ENCODE results near the gene CDS2.

The CDS2 gene

DNA sequence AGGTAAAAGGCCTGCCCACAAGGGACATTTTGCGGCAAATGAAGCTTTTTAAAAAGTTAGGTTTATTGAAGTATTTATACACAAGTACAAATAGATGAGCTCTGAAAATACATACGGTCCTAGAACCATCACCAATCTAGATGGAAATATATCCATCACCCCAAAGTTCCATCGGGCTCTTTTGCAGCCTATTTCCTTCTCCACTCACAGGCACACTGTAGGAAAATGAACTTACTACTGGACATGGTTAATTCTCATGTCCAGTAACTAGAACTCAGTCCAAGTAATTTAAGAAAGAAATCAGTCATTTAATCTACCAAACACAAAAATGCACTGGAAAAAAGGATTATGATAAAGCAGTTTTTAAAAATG is 13.2 kb upstream of the CDS2 start:
- H3K4me3 ChIP-seq (ENCODE audit: low read length), result no peak overlapping the region
- H3K4ac ChIP-seq (ENCODE audit: low read depth, low read length), result no peak overlapping the region
- no peak for DNase-seq
- peak overlapping the region; percentile 91 for H4K8ac ChIP-seq (ENCODE audit: low read depth, low read length)
- no peak overlapping the region for H2AK5ac ChIP-seq (ENCODE audit: low read length)
- H3K4me2 ChIP-seq (ENCODE audit: low read length), result peak overlapping the region; percentile 35
- WGBS (ENCODE audit: extremely low coverage, insufficient coverage, low lambda C conversion rate), result no CpG with 5 or more reads among the region's 3 CpGs
- no peak overlapping the region for H3K27ac ChIP-seq (ENCODE audit: low read depth, low read length)
- H3K4me1 ChIP-seq (ENCODE audit: control insufficient read depth, low read depth, low read length), result no peaks in the 10 kb centered on the region
- H4K5ac ChIP-seq (ENCODE audit: low read length), result no peak overlapping the region
- no peak overlapping the region for H3K18ac ChIP-seq (ENCODE audit: low read length)
- no peaks in the 10 kb centered on the region for H3K27me3 ChIP-seq (ENCODE audit: insufficient read depth, low read length, poor library complexity)
- no peak overlapping the region for H2BK120ac ChIP-seq (ENCODE audit: low read depth, low read length)
- H2BK15ac ChIP-seq (replicated peaks; ENCODE audit: low read depth), result no peak overlapping the region
- H3K23ac ChIP-seq (ENCODE audit: low read length), result no peak overlapping the region
- peaks cover 11% of the 10 kb centered on the region for H3K36me3 ChIP-seq (ENCODE audit: control insufficient read depth, insufficient read depth, low read length)
- H3K56ac ChIP-seq (ENCODE audit: low read length), result peak overlapping the region; percentile 92
- H2BK5ac ChIP-seq (ENCODE audit: low read length), result no peak overlapping the region
- peaks cover 6% of the 10 kb centered on the region for H3K79me1 ChIP-seq (ENCODE audit: low read length)
- peaks cover 33% of the 10 kb centered on the region for H3K79me2 ChIP-seq (ENCODE audit: control insufficient read depth, insufficient read depth, low read length)
- H3K9ac ChIP-seq (ENCODE audit: low read length), result peak overlapping the region; percentile 85

DNA sequence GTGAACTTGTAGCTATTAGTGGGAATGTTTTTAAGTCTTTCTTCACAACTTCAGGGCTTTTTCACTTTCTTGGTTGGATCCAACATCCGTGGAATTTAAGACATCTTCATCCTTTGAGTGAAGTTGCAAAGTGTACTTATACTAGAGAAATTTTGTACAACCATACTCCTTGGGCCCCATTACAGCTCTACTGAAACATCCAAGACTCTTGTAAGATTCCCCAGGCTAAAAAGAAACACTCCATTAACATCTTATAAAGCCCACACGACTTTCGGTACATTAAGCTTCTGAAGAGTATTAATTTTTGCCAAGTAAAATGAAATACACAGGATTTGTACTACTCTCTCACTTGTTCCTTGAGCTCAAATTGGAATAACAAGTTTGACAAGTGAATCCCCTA is 12.4 kb upstream of the CDS2 start:
- no peak overlapping the region for H2BK5ac ChIP-seq (ENCODE audit: low read length)
- no CpG with 5 or more reads among the region's 3 CpGs for WGBS (ENCODE audit: extremely low coverage, insufficient coverage, low lambda C conversion rate)
- no peak overlapping the region for H3K23ac ChIP-seq (ENCODE audit: low read length)
- H3K27me3 ChIP-seq (ENCODE audit: insufficient read depth, low read length, poor library complexity), result no peaks in the 10 kb centered on the region
- H3K27ac ChIP-seq (ENCODE audit: low read depth, low read length), result no peak overlapping the region
- DNase-seq, result no peak
- no peak overlapping the region for H3K56ac ChIP-seq (ENCODE audit: low read length)
- H2BK120ac ChIP-seq (ENCODE audit: low read depth, low read length), result no peak overlapping the region
- H3K4ac ChIP-seq (ENCODE audit: low read depth, low read length), result no peak overlapping the region
- H3K4me1 ChIP-seq (ENCODE audit: control insufficient read depth, low read depth, low read length), result no peaks in the 10 kb centered on the region
- peaks cover 6% of the 10 kb centered on the region for H3K79me1 ChIP-seq (ENCODE audit: low read length)
- H4K8ac ChIP-seq (ENCODE audit: low read depth, low read length), result no peak overlapping the region
- H3K18ac ChIP-seq (ENCODE audit: low read length), result no peak overlapping the region
- peaks cover 41% of the 10 kb centered on the region for H3K79me2 ChIP-seq (ENCODE audit: control insufficient read depth, insufficient read depth, low read length)
- H3K36me3 ChIP-seq (ENCODE audit: control insufficient read depth, insufficient read depth, low read length), result peaks cover 11% of the 10 kb centered on the region
- no peak overlapping the region for H2BK15ac ChIP-seq (replicated peaks; ENCODE audit: low read depth)
- no peak overlapping the region for H4K5ac ChIP-seq (ENCODE audit: low read length)
- no peak overlapping the region for H2AK5ac ChIP-seq (ENCODE audit: low read length)
- H3K4me2 ChIP-seq (ENCODE audit: low read length), result no peak overlapping the region
- H3K4me3 ChIP-seq (ENCODE audit: low read length), result no peak overlapping the region
- no peak overlapping the region for H3K9ac ChIP-seq (ENCODE audit: low read length)

DNA sequence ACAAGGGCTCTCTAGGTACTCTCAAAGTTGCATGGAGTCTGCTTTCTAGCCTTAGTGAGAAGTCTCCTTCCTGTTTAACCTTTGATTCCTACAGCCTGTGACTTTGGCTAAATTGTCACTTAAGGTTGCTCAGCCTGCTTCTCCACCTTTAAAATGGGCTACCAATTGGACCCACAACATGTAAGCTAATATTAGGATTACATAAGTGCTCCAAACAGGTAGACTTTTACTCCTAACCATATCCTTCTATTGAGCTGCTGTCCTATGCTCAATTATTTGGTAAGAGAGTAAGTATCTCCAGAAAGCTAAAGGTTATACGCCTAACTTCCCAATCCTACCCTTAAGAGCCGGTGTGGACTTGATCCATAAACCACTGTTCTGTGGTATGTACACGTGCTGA is 9.9 kb upstream of the CDS2 start:
- Histone ChIP-seq H3K9ac (ENCODE audit: low read length) (peak overlapping the region; percentile 43), H3K4me1 (ENCODE audit: control insufficient read depth, low read depth, low read length) (no peaks in the 10 kb centered on the region), H3K79me2 (ENCODE audit: control insufficient read depth, insufficient read depth, low read length) (peaks cover 42% of the 10 kb centered on the region), H2BK5ac (ENCODE audit: low read length) (no peak overlapping the region), H3K4ac (ENCODE audit: low read depth, low read length) (no peak overlapping the region), H3K18ac (ENCODE audit: low read length) (no peak overlapping the region), H3K79me1 (ENCODE audit: low read length) (peaks cover 6% of the 10 kb centered on the region), H3K27me3 (ENCODE audit: insufficient read depth, low read length, poor library complexity) (no peaks in the 10 kb centered on the region), H2AK5ac (ENCODE audit: low read length) (no peak overlapping the region), H3K4me2 (ENCODE audit: low read length) (no peak overlapping the region), H4K8ac (ENCODE audit: low read depth, low read length) (no peak overlapping the region), H3K56ac (ENCODE audit: low read length) (no peak overlapping the region), H3K36me3 (ENCODE audit: control insufficient read depth, insufficient read depth, low read length) (peaks cover 11% of the 10 kb centered on the region), H2BK15ac (replicated peaks; ENCODE audit: low read depth) (no peak overlapping the region), H3K23ac (ENCODE audit: low read length) (no peak overlapping the region), H2BK120ac (ENCODE audit: low read depth, low read length) (no peak overlapping the region), H3K4me3 (ENCODE audit: low read length) (no peak overlapping the region), H4K5ac (ENCODE audit: low read length) (no peak overlapping the region), H3K27ac (ENCODE audit: low read depth, low read length) (no peak overlapping the region)
- no peak for DNase-seq
- WGBS (ENCODE audit: extremely low coverage, insufficient coverage, low lambda C conversion rate), result no CpG with 5 or more reads among the region's 3 CpGs

DNA sequence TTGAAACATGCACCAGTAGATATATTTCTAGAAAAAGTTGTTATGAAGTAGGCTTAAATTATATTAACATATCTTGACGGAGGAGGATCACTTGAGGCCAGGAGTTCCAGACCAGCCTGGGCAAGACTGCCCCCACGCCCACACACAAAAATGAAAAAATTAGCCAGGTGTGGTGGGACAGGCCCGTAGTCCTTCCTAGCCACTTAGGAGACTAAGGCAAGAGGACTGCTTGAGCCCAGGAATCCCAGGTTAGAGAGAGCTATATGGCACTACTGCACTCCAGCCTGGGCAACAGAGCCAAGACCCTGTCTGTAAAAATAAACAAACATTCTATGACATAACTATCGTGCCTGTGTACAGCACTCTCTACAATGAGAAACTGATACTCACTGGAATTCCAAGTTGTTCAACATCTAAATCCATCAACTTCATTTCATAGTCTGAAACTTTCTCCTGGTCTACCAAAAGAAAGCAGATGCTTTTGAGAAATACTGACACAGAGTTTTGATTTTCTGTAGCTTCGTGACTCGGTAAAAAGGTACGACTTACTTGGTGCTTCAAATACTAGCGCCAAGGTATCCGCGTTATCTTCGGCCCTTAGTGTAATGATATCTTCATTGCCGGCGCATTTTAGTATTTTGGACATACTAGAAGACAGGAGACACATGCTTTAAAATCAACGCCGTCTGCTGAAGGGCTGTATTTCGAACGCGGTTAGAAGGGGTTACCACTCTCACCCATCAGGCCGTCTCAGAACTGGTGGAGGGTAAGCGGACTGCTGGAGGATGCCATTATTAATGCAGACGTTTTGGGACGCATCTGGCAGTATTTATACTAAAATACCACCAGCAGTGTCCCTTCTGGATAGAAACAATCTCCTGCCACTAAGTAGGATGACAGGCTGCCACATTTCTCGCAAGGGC is 8.3 kb upstream of the CDS2 start:
- Histone ChIP-seq H3K23ac (ENCODE audit: low read length) (peak overlapping the region; percentile 72), H3K4me2 (ENCODE audit: low read length) (peak overlapping the region; percentile 6), H3K79me1 (ENCODE audit: low read length) (peaks cover 3% of the 10 kb centered on the region), H2BK120ac (ENCODE audit: low read depth, low read length) (no peak overlapping the region), H4K8ac (ENCODE audit: low read depth, low read length) (no peak overlapping the region), H2BK5ac (ENCODE audit: low read length) (no peak overlapping the region), H2BK15ac (replicated peaks; ENCODE audit: low read depth) (no peak overlapping the region), H4K5ac (ENCODE audit: low read length) (no peak overlapping the region), H3K79me2 (ENCODE audit: control insufficient read depth, insufficient read depth, low read length) (peaks cover 36% of the 10 kb centered on the region), H3K27me3 (ENCODE audit: insufficient read depth, low read length, poor library complexity) (no peaks in the 10 kb centered on the region), H3K56ac (ENCODE audit: low read length) (peak overlapping the region; percentile 100), H3K4me3 (ENCODE audit: low read length) (peak overlapping the region; percentile 63), H3K9ac (ENCODE audit: low read length) (peak overlapping the region; percentile 100), H2AK5ac (ENCODE audit: low read length) (peak overlapping the region; percentile 37), H3K4ac (ENCODE audit: low read depth, low read length) (no peak overlapping the region), H3K36me3 (ENCODE audit: control insufficient read depth, insufficient read depth, low read length) (peaks cover 11% of the 10 kb centered on the region), H3K18ac (ENCODE audit: low read length) (peak overlapping the region; percentile 6), H3K27ac (ENCODE audit: low read depth, low read length) (peak overlapping the region; percentile 13), H3K4me1 (ENCODE audit: control insufficient read depth, low read depth, low read length) (no peaks in the 10 kb centered on the region)
- no peak for DNase-seq
- WGBS (ENCODE audit: extremely low coverage, insufficient coverage, low lambda C conversion rate), result no CpG with 5 or more reads among the region's 23 CpGs

DNA sequence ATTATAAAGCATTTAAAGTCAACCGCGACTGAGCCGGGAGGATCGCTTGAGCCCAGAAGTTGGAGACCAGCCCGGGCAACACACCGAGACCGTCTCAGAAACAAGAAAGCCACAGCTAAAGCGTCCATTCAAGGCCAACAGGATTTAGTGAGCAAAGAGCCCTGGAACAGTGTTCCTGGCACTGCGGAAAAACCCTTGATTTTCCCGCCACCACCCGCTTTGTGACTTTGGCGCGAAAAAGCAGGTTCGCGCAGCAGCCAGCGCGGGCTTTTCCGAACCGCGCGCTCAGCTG is 7.7 kb upstream of the CDS2 start:
- Histone ChIP-seq H2BK15ac (replicated peaks; ENCODE audit: low read depth) (no peak overlapping the region), H3K4me2 (ENCODE audit: low read length) (peak overlapping the region; percentile 6), H3K56ac (ENCODE audit: low read length) (peak overlapping the region; percentile 100), H3K4me3 (ENCODE audit: low read length) (peak overlapping the region; percentile 63), H3K18ac (ENCODE audit: low read length) (peak overlapping the region; percentile 6), H2BK120ac (ENCODE audit: low read depth, low read length) (no peak overlapping the region), H3K79me1 (ENCODE audit: low read length) (peaks cover 3% of the 10 kb centered on the region), H3K4me1 (ENCODE audit: control insufficient read depth, low read depth, low read length) (no peaks in the 10 kb centered on the region), H3K9ac (ENCODE audit: low read length) (peak overlapping the region; percentile 100), H3K36me3 (ENCODE audit: control insufficient read depth, insufficient read depth, low read length) (peaks cover 11% of the 10 kb centered on the region), H2BK5ac (ENCODE audit: low read length) (no peak overlapping the region), H2AK5ac (ENCODE audit: low read length) (peak overlapping the region; percentile 37), H4K5ac (ENCODE audit: low read length) (no peak overlapping the region), H3K27me3 (ENCODE audit: insufficient read depth, low read length, poor library complexity) (no peaks in the 10 kb centered on the region), H3K23ac (ENCODE audit: low read length) (peak overlapping the region; percentile 72), H4K8ac (ENCODE audit: low read depth, low read length) (no peak overlapping the region), H3K79me2 (ENCODE audit: control insufficient read depth, insufficient read depth, low read length) (peaks cover 36% of the 10 kb centered on the region), H3K4ac (ENCODE audit: low read depth, low read length) (no peak overlapping the region), H3K27ac (ENCODE audit: low read depth, low read length) (peak overlapping the region; percentile 13)
- no CpG with 5 or more reads among the region's 21 CpGs for WGBS (ENCODE audit: extremely low coverage, insufficient coverage, low lambda C conversion rate)
- no peak for DNase-seq
